OCI-LY7 (cell line): ENCODE results near the gene DUSP6. TPM values are rescaled to one million over a fixed set of nuclear protein-coding genes. Genes with fewer than 3 reads are reported as not detected.
A peak's percentile ranks its signal among the peaks of the same experiment; 100 is the strongest.

Experiments used
- BruUV-seq: library from RNA; stranded (reverse); fragments of 400-500 nt; replicated peaks from 2 replicates; lab custom pipeline; 2021; lab: Mats Ljungman, UMichigan
- CTCF ChIA-PET: fragments of 300-600 bp; sonication (Branson Sonifier 250); formaldehyde crosslinking; loops from one replicate; lab custom pipeline; 2022; ENCODE audit warnings: antibody characterized with exemption; ENCODE audit not compliant: unreplicated experiment; lab: Charles Lee
- POLR2A ChIA-PET: fragments of 300-600 bp; sonication (Branson Sonifier 250); formaldehyde crosslinking; loops from one replicate; lab custom pipeline; 2022; ENCODE audit warnings: antibody characterized with exemption; lab: Charles Lee
- DNase-seq: peaks from one replicate; pipeline ENCODE4 v3.0.0-alpha.2; 2015; ENCODE audit warnings: low spot score
- H2AFZ ChIP-seq: fragments of 200-600 bp; sonication (generic), shearing (Covaris generic); 2 replicates; pipeline ENCODE4 v1.6.1; 2014; ENCODE audit warnings: mild to moderate bottlenecking, antibody characterized with exemption, low read length, moderate library complexity
- H3K27ac ChIP-seq: fragments of 200-600 bp; sonication (generic); 2 replicates; pipeline ENCODE4 v1.5.1; 2014; ENCODE audit warnings: mixed run types, low read depth, mild to moderate bottlenecking, moderate library complexity, low read length, inconsistent platforms; ENCODE audit not compliant: poor library complexity, severe bottlenecking
- H3K36me3 ChIP-seq: fragments of 200-600 bp; sonication (generic); 2 replicates; pipeline ENCODE4 v1.6.1; 2014; ENCODE audit warnings: mild to moderate bottlenecking, antibody characterized with exemption, low read length, moderate library complexity, mixed read lengths; ENCODE audit not compliant: insufficient read depth
- H3K4me1 ChIP-seq: fragments of 200-600 bp; sonication (generic); 2 replicates; pipeline ENCODE4 v1.5.1; 2014; ENCODE audit warnings: mild to moderate bottlenecking, low read length; ENCODE audit not compliant: insufficient read depth, poor library complexity, severe bottlenecking
- H3K4me2 ChIP-seq: fragments of 200-600 bp; sonication (generic); 2 replicates; pipeline ENCODE4 v1.6.1; 2014; ENCODE audit warnings: mild to moderate bottlenecking, low read length
- H3K4me3 ChIP-seq: fragments of 200-600 bp; sonication (generic); 2 replicates; pipeline ENCODE4 v1.5.1; 2014; ENCODE audit warnings: mild to moderate bottlenecking, low read depth, low read length; ENCODE audit not compliant: poor library complexity, severe bottlenecking
- H3K79me2 ChIP-seq: fragments of 200-600 bp; sonication (generic); 2 replicates; pipeline ENCODE4 v1.6.1; 2016; ENCODE audit warnings: low read depth, mild to moderate bottlenecking, low read length, moderate library complexity, mixed read lengths; ENCODE audit not compliant: insufficient read depth
- H3K9me2 ChIP-seq: fragments of 200-600 bp; sonication (generic); 2 replicates; pipeline ENCODE4 v1.6.1; 2016; ENCODE audit warnings: mild to moderate bottlenecking, low read length, mixed read lengths; ENCODE audit not compliant: insufficient read depth
- H3K9me3 ChIP-seq: fragments of 200-600 bp; sonication (generic); 2 replicates; pipeline ENCODE4 v1.6.1; 2014; ENCODE audit warnings: mild to moderate bottlenecking, mixed run types, low read length, mixed read lengths
- H4K20me1 ChIP-seq: fragments of 200-600 bp; sonication (generic); 2 replicates; pipeline ENCODE4 v1.6.1; 2014; ENCODE audit warnings: mild to moderate bottlenecking, antibody characterized with exemption, low read length, moderate library complexity, mixed read lengths; ENCODE audit not compliant: insufficient read depth
- CTCF ChIP-seq: fragments of 200-600 bp; sonication (generic); conservative IDR thresholded peaks from 2 replicates; pipeline ENCODE4 v1.5.1; 2014; ENCODE audit warnings: mild to moderate bottlenecking, antibody characterized with exemption, low read length, moderate library complexity, mixed read lengths
- EZH2phosphoT487 ChIP-seq: fragments of 200-600 bp; sonication (generic); IDR thresholded peaks from 2 replicates; pipeline ENCODE4 v1.6.1; 2018; ENCODE audit warnings: low read depth, borderline replicate concordance, mild to moderate bottlenecking, mixed run types, antibody characterized with exemption, low read length, moderate library complexity, mixed read lengths
- intact Hi-C: fragments of 100-400 bp; cut with micrococcal nuclease; formaldehyde crosslinking; loops from one replicate; pipeline ENCODE4 v1.10.0; 2022; ENCODE audit not compliant: unreplicated experiment
- total RNA-seq, 2 experiments: library from RNA; depleted of rRNA in 1 of 2; stranded (reverse); fragments of >200 nt in 1 of 2; shearing (Covaris generic) in 1 of 2; gene quantifications; 2 replicates each; pipeline ENCODE4 v1.2.3, GENCODE V29; 2014 to 2022

The DUSP6 gene
- total RNA-seq, 2 experiments from 2014 or later, result 0.47 to 2.2 TPM

GRCh38 chr12:89314060-89314761, 38.1 kb downstream of the DUSP6 start:
- Histone ChIP-seq H4K20me1 (no peaks in the 10 kb centered on the region), H3K4me3 (no peak overlapping the region), H3K9me2 (no peaks in the 10 kb centered on the region), H3K79me2 (no peaks in the 10 kb centered on the region), H3K27ac (no peak overlapping the region), H2AFZ (peak overlapping the region; percentile 74), H3K4me2 (no peak overlapping the region), H3K36me3 (no peaks in the 10 kb centered on the region), H3K4me1 (peaks cover 17% of the 10 kb centered on the region), H3K9me3 (no peaks in the 10 kb centered on the region)
- no peak for DNase-seq
- intact Hi-C loops, result no loop called here
- BruUV-seq, result no TSS peak
- ChIA-PET POLR2A (interaction anchor here (0.7 to 4.0 kb wide), 6 partner anchors 9 to 44 kb away, joined by 3 to 24 read pairs (median 4); no protein-coding TSS in a partner anchor), CTCF (interaction anchor here (2.2 kb wide), 1 partner anchor 31 kb away, joined by 8 read pairs; no protein-coding TSS in a partner anchor)
- no peak for TF ChIP-seq EZH2phosphoT487

- CTCF ChIA-PET, result no interaction called here
Observed at GRCh38 chr12:89311703-89312293, 40.5 kb downstream of the DUSP6 start.

GRCh38 chr12:89309815-89310214, 42.5 kb downstream of the DUSP6 start:
- BruUV-seq, result no TSS peak

More at GRCh38 chr12:89311703-89312293, 40.5 kb downstream of the DUSP6 start:
- H4K20me1 ChIP-seq, result no peaks in the 10 kb centered on the region
- no peaks in the 10 kb centered on the region for H3K79me2 ChIP-seq
- H3K4me2 ChIP-seq, result no peak overlapping the region
- no peak overlapping the region for H2AFZ ChIP-seq
- intact Hi-C loops, result no loop called here
- H3K4me3 ChIP-seq, result no peak overlapping the region
- no peak overlapping the region for H3K27ac ChIP-seq
- TF ChIP-seq CTCF (no peak), EZH2phosphoT487 (no peak)
- POLR2A ChIA-PET, result interaction anchor here (0.5 kb wide), 1 partner anchor 1187 kb away, joined by 3 read pairs; no protein-coding TSS in a partner anchor
- H3K9me3 ChIP-seq, result no peaks in the 10 kb centered on the region
- peaks cover 13% of the 10 kb centered on the region for H3K4me1 ChIP-seq
- no peak for DNase-seq
- no TSS peak for BruUV-seq
- H3K36me3 ChIP-seq, result no peaks in the 10 kb centered on the region
- H3K9me2 ChIP-seq, result no peaks in the 10 kb centered on the region

More at GRCh38 chr12:89309815-89310214, 42.5 kb downstream of the DUSP6 start:
- intact Hi-C loops, result no loop called here
- H3K27ac ChIP-seq, result no peak overlapping the region
- TF ChIP-seq EZH2phosphoT487, result no peak
- no peak for TF ChIP-seq CTCF
- H3K4me2 ChIP-seq, result no peak overlapping the region
- POLR2A ChIA-PET, result no interaction called here
- H3K9me2 ChIP-seq, result no peaks in the 10 kb centered on the region
- no peaks in the 10 kb centered on the region for H3K79me2 ChIP-seq
- no peak for DNase-seq
- no peak overlapping the region for H2AFZ ChIP-seq
- peaks cover 4% of the 10 kb centered on the region for H3K4me1 ChIP-seq
- no peaks in the 10 kb centered on the region for H3K9me3 ChIP-seq
- CTCF ChIA-PET, result no interaction called here
- H3K36me3 ChIP-seq, result no peaks in the 10 kb centered on the region
- no peaks in the 10 kb centered on the region for H4K20me1 ChIP-seq
- H3K4me3 ChIP-seq, result no peak overlapping the region
